AG04449 (cell line): ENCODE measurements around the gene PDE10A.

Experiments used
- CTCF ChIA-PET: fragments of 350-600 bp; formaldehyde crosslinking; extraction: SDS; loops from one replicate; lab custom pipeline; 2021; ENCODE audit warnings: antibody characterized with exemption; lab: Yijun Ruan, JAX
- POLR2A ChIA-PET: fragments of 400-600, 350-600 bp; formaldehyde crosslinking; extraction: SDS; loops from one replicate; lab custom pipeline; 2020; ENCODE audit warnings: antibody characterized with exemption, inconsistent platforms; lab: Yijun Ruan, JAX
- DNase-seq: peaks from one replicate; pipeline ENCODE4 v3.0.0-alpha.2; 2010; ENCODE audit warnings: low read depth, low spot score
- H3K4me3 ChIP-seq: 2 replicates; pipeline ENCODE4 v1.5.1; 2011; ENCODE audit warnings: low read depth, mild to moderate bottlenecking, control low read depth, low read length
- TF ChIP-seq, protein P1 (sequence below): IDR thresholded peaks from one replicate; pipeline ENCODE4 v1.5.1; 2011; ENCODE audit warnings: mild to moderate bottlenecking, moderate library complexity, low read length, control low read depth, inconsistent platforms; ENCODE audit not compliant: insufficient read depth; ENCODE audit errors: missing control alignments

Gene PDE10A

DNA sequence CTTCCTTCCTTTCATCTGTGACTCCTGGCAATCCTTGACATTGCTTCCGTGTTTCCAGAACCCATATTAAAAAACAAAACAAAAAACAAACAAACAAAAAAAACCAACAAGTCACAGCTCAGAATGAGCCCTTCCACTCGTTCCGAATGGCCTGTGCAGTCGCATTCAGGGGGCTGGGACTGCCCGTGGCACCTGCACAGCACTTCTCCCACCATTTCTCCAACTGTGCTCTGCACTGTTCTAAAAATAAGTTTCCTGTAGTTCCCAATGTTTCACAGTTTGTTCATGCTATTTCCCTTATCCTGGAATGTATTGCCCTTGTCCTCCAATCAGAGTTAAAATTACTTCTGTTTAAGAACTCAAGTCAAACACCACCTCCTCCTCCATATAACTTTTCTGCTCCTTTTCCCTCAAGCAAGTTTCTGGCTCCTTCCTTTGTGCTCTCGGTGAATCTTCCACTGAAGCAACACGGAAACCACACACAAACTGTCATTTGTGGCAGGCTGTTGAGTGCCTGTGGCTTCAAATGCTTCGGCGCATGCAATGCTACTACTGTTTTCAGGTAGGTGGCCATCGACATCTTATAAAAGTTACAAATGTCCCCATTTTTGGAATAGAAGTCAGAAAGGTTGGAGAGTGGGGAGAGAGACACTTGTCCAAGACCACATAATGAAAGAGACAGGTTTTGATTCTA is 57.7 kb downstream of the PDE10A start:
- ChIA-PET POLR2A (no interaction called here), CTCF (no interaction called here)
- H3K4me3 ChIP-seq = no peak overlapping the region
- DNase-seq = no peak
- TF ChIP-seq, protein P1, sequence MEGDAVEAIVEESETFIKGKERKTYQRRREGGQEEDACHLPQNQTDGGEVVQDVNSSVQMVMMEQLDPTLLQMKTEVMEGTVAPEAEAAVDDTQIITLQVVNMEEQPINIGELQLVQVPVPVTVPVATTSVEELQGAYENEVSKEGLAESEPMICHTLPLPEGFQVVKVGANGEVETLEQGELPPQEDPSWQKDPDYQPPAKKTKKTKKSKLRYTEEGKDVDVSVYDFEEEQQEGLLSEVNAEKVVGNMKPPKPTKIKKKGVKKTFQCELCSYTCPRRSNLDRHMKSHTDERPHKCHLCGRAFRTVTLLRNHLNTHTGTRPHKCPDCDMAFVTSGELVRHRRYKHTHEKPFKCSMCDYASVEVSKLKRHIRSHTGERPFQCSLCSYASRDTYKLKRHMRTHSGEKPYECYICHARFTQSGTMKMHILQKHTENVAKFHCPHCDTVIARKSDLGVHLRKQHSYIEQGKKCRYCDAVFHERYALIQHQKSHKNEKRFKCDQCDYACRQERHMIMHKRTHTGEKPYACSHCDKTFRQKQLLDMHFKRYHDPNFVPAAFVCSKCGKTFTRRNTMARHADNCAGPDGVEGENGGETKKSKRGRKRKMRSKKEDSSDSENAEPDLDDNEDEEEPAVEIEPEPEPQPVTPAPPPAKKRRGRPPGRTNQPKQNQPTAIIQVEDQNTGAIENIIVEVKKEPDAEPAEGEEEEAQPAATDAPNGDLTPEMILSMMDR = no peak

DNA sequence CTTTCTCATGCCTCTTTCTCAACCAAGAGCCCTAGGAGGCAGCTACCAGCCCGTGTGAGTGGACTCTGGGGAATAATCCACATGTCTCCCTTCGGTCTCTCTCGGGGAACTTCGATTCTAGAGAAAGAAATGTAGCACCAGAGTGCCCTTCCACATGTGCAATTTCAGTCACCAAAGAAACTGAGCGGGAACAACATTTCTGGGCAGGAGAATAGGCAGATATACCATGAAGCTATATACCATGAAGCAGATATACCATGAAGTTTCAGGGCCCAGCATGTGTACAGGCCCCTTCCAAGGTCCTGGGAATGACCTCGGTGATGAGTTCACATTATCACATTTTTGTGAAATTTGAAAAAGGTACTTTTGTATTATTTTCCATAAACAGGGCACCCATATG is 60.8 kb downstream of the PDE10A start:
- TF ChIP-seq, protein P1 = no peak
- ChIA-PET POLR2A (no interaction called here), CTCF (no interaction called here)
- DNase-seq = no peak
- H3K4me3 ChIP-seq = no peak overlapping the region

DNA sequence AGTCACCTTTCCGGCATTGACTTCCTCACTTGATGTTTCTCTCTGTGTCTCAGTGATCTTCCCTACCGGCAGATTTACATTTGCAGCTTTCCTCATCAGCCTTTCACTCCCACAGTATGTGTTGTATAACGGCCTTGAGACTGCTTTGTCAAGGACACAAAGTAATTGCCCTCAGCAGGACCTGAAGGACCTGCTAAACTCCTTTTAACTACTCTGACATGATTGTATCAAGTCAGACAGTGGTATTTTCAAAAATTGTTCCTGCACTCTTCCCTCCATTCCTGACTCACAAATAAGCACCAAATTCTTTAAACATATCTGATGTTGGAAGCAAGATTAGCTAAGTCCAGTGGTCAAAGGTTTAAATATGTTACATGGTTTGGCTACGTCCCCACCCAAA is 62.4 kb downstream of the PDE10A start:
- ChIA-PET CTCF (no interaction called here), POLR2A (no interaction called here)
- H3K4me3 ChIP-seq = no peak overlapping the region
- TF ChIP-seq, protein P1 = no peak
- no peak for DNase-seq

DNA sequence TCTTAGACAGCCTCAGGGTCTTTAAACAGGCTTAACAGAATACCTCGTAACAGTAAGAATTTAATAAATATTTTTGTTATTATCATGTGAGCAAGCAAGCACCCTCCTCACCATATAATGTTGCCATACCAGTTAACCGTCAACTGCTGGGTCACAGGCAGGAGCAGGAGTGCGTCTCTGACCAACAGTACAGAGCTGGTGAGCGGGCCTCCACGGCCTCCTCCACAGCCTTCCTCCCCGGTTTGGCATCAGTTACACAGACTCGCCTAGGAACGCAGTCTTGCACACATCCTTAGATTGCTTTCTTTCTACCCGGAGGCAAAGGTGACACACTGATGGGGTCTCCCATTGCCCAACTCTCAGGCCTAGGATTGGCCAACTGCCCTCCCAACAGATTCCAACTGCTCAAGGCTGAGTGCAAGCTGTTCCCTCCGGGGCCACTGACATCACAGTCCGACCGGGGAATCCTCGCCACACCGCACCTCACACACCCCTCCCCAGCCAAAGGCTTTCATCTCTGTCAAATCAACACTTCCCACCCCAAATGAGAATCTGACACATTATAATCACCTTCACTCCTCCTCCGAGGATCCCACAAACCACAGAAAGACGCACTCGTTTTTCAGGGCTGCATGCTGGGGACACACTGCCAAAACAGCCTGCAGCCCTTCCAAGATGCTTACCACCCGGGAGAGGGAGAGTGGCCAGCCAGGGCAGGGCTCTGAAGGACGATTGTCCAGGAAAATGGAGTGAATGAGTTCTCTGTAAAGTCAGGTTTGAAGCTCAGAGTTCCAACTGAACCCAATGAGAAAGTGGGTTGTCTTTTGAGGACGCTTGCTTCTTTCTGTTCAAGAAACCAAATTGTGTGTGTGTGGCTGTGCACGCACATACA is 63.2 kb downstream of the PDE10A start:
- POLR2A ChIA-PET = no interaction called here
- TF ChIP-seq, protein P1 = no peak
- no peak for DNase-seq
- CTCF ChIA-PET = no interaction called here
- H3K4me3 ChIP-seq = no peak overlapping the region

DNA sequence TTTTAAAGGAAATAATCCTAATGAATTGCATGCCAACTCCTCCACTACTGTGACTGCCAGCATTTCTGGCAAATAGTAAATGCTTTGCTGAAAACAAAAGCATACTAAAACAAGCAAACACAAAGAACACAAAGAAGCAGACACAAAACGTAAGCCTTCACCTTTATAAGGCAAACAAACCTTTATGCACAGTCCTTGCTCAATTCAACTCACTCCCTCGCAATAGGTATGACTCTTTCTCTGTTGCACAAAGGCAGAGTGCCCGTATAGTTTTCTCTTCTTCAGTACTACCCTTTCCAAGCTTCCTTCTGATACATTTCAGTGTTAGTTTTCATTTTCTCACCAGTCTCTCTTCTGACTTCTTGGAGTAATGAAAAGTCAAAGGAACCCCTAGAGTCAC is 63.9 kb downstream of the PDE10A start:
- POLR2A ChIA-PET = no interaction called here
- TF ChIP-seq, protein P1 = no peak
- no peak for DNase-seq
- no peak overlapping the region for H3K4me3 ChIP-seq
- CTCF ChIA-PET = no interaction called here

DNA sequence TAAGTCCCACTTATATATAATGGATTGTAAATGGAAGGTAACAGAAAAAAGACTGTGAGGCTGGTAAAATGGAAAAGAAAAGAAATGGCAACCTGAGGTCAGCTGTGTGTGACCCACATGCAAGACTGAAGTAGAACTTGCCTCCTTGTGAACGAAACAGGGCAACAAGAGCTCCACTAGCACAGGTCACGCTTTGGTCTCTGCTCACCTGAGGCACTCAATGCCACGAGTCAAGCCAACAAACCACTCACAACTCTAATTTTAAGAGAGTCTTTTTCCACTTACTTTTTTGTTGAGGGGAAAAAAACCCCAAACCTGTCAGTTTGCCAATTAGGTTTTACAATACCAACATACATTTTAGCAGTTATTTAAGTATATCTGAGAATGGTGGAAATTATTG is 65.2 kb downstream of the PDE10A start:
- CTCF ChIA-PET = no interaction called here
- POLR2A ChIA-PET = no interaction called here
- TF ChIP-seq, protein P1 = no peak
- DNase-seq = no peak
- H3K4me3 ChIP-seq = no peak overlapping the region
